NCI-H460 (cell line): ENCODE results near the gene CREB1. TPM values are rescaled to one million over a fixed set of nuclear protein-coding genes. Genes with fewer than 3 reads are reported as not detected.
"Not testable (repeated sequence)": the region's sequence is repeated elsewhere in the genome, so short reads cannot be mapped to it uniquely, and the experiment has no call there.

Experiments
- DNase-seq: peaks from one replicate; pipeline ENCODE4 v3.0.0-alpha.2; 2016; ENCODE audit warnings: low read depth; ENCODE audit errors: extremely low read depth
- total RNA-seq: library from RNA; depleted of rRNA; stranded (reverse); fragments of >200 nt; shearing (Covaris generic); gene quantifications from 2 replicates; pipeline ENCODE4 v1.2.3, GENCODE V29; 2014; rRNA removed

CREB1 gene
- total RNA-seq, 1 experiment from 2014 or later = 74.7 TPM

GRCh38 chr2:207646582-207646981 lies 116.8 kb downstream of the CREB1 start:
- DNase-seq = not testable (repeated sequence)

Other genes with a start within 250 kb of the CREB1 start
- gene METTL21A, start 95.4 kb downstream of the CREB1 start, total RNA-seq = 130 and 136 TPM in 2 replicates
- gene CCNYL1, start 181.7 kb downstream of the CREB1 start, total RNA-seq = 16.8 TPM in 2 replicates
- gene FZD5, start 239.9 kb downstream of the CREB1 start, total RNA-seq = 13.0 and 14.4 TPM in 2 replicates